HepG2 (cell line): Measurements from ENCODE around the gene CCDC34.

ENCODE experiments used
- ATM ChIP-seq: fragments of 450-650 bp; IDR thresholded peaks from 2 replicates; pipeline ENCODE4 v1.7.1; 2017; ENCODE audit warnings: mild to moderate bottlenecking, borderline replicate concordance
- CHD2 ChIP-seq: IDR thresholded peaks from 2 replicates; pipeline ENCODE4 v1.6.1; 2011; ENCODE audit warnings: low read depth, low read length, improper control_type of control experiment
- GABPA ChIP-seq, 2 experiments: IDR thresholded peaks; 2 replicates each; pipeline ENCODE4 v1.6.1; 2011 to 2016; ENCODE audit warnings: low read depth in 2 of 2, low read length in 1 of 2, missing biosample characterization in 1 of 2, missing genetic modification characterization in 1 of 2
- HMGXB4 ChIP-seq, 2 experiments: sonication (generic) in 1 of 2; formaldehyde crosslinking in 1 of 2; IDR thresholded peaks; 2 replicates each; pipeline versions ENCODE4 v1.4.0 to v1.6.1; 2018 to 2020; ENCODE audit warnings: missing genetic modification reagents in 2 of 2, borderline replicate concordance in 1 of 2, low read depth in 1 of 2, mild to moderate bottlenecking in 1 of 2, missing biosample characterization in 1 of 2
- POLR2G ChIP-seq: fragments of 200-400 bp; formaldehyde crosslinking; IDR thresholded peaks from 2 replicates; pipeline ENCODE4 v1.6.1; 2018; ENCODE audit warnings: mild to moderate bottlenecking, low read depth, low read length, moderate library complexity
- TEAD3 ChIP-seq: optimal IDR thresholded peaks from 2 replicates; pipeline ENCODE3; 2016; ENCODE audit warnings: borderline replicate concordance
- ZNF253 ChIP-seq: sonication (generic); formaldehyde crosslinking; IDR thresholded peaks from 2 replicates; pipeline ENCODE4 v1.8.0; 2022; ENCODE audit warnings: mild to moderate bottlenecking, missing genetic modification reagents, borderline replicate concordance
- ZNF446 ChIP-seq: sonication (generic); formaldehyde crosslinking; IDR thresholded peaks from 2 replicates; pipeline ENCODE4 v1.5.0; 2020; ENCODE audit warnings: mild to moderate bottlenecking, missing genetic modification reagents
- ZNF501 ChIP-seq: sonication (generic); formaldehyde crosslinking; IDR thresholded peaks from 2 replicates; pipeline ENCODE4 v1.5.1; 2020; ENCODE audit warnings: mild to moderate bottlenecking, moderate library complexity, missing genetic modification reagents
- ZNF546 ChIP-seq: sonication (generic); formaldehyde crosslinking; conservative IDR thresholded peaks from 2 replicates; pipeline ENCODE4 v1.8.1; 2023; ENCODE audit warnings: mild to moderate bottlenecking, missing genetic modification reagents
- ZNF549 ChIP-seq: sonication (generic); formaldehyde crosslinking; IDR thresholded peaks from 2 replicates; pipeline ENCODE4 v1.5.0; 2020; ENCODE audit warnings: missing genetic modification reagents
- ZNF615 ChIP-seq: sonication (generic); formaldehyde crosslinking; IDR thresholded peaks from 2 replicates; pipeline ENCODE4 v1.5.0; 2020; ENCODE audit warnings: mild to moderate bottlenecking, missing genetic modification reagents, borderline replicate concordance
- ZSCAN22 ChIP-seq: sonication (generic); formaldehyde crosslinking; IDR thresholded peaks from 2 replicates; pipeline ENCODE4 v1.4.0; 2020; ENCODE audit warnings: mild to moderate bottlenecking, missing genetic modification reagents

GRCh38 chr11:27383645-27384044 is 20.6 kb upstream of the CCDC34 start:
- TF ChIP-seq GABPA (IDR thresholded peaks at IDR 0.05; ENCODE audit: low read depth, low read length) = no peak
- TF ChIP-seq GABPA (CRISPR knock-in tag; IDR thresholded peaks at IDR 0.05; ENCODE audit: low read depth) = no peak
- no peak for TF ChIP-seq ZNF546 (CRISPR knock-in tag)
- TF ChIP-seq HMGXB4 (CRISPR knock-in tag; IDR thresholded peaks at IDR 0.05; ENCODE audit: borderline replicate concordance in 1 of 2, low read depth in 1 of 2) = no peak
- no peak for TF ChIP-seq POLR2G
- no peak for TF ChIP-seq TEAD3 (CRISPR knock-in tag)
- TF ChIP-seq ZNF446 (CRISPR knock-in tag) = no peak
- no peak for TF ChIP-seq ATM
- TF ChIP-seq CHD2 = no peak
- TF ChIP-seq ZNF549 (CRISPR knock-in tag) = no peak
- TF ChIP-seq ZNF615 = no peak
- no peak for TF ChIP-seq ZSCAN22 (CRISPR knock-in tag)
- TF ChIP-seq ZNF253 = no peak
- no peak for TF ChIP-seq ZNF501
